ENCODE data around the gene ZNF831.

ZNF831 gene

DNA sequence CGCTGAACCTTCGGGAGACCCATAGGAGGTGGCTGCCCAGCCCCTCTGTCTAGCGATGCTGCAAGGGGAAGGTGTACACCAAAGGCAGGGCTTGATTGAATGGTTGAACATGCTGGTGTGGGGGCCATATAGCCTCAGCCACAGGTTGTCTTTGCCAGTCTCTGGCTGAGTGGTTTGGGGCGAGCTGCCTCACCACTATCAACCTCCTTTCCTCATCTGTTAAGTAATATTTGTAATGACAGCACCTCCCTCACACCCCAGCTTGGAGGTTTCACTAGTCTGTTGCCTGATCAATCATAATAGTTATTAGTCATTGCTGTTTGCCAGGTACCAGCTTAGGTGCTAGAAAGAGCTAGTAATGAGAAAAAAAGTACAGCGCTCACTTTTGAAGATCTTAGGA is 11.8 kb upstream of the ZNF831 start:
- TF ChIP-seq, protein P1, sequence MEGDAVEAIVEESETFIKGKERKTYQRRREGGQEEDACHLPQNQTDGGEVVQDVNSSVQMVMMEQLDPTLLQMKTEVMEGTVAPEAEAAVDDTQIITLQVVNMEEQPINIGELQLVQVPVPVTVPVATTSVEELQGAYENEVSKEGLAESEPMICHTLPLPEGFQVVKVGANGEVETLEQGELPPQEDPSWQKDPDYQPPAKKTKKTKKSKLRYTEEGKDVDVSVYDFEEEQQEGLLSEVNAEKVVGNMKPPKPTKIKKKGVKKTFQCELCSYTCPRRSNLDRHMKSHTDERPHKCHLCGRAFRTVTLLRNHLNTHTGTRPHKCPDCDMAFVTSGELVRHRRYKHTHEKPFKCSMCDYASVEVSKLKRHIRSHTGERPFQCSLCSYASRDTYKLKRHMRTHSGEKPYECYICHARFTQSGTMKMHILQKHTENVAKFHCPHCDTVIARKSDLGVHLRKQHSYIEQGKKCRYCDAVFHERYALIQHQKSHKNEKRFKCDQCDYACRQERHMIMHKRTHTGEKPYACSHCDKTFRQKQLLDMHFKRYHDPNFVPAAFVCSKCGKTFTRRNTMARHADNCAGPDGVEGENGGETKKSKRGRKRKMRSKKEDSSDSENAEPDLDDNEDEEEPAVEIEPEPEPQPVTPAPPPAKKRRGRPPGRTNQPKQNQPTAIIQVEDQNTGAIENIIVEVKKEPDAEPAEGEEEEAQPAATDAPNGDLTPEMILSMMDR (IDR thresholded peaks at IDR 0.05; ENCODE audit: low read depth, low read length), result no peak
- no peak for DNase-seq (ENCODE audit: extremely low read depth, low read depth)

DNA sequence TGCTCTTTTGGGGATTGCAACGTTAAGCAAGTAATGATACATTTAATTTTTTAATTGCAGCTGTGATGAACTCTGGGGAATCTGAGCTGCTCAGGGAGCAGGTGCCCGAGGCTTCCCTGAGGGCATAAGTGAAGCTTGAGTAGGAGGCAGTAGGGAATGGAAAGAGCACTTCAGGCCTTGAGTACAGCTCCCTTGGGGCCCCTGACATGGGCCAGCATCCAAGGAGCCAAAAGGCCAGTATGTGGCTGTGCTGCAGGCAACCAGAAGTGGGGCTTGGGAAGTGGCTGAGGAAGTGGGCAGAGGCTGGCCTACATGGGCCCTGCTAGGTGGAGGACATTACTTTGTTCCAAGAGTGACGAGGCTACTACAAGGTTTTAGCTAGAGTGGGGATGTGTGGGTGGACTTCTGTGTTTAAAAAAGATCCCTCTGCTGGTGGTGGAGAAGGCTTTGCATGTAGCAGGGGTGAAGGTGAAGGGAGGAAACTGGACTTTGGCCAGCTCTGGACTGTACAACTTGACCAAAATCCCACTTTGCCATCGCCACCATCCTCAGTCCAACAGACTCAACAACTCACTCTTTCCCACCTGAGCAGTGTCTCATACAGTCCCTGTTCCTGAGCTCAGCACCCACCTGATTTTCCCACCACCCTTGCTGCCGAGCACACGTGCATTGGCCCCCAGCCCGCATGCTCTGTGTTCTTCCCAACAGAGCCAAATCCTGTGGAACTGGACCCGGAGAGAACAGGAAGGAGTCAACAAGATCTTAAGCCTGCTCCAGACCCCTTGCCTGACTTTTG is 10.9 kb upstream of the ZNF831 start:
- no peak for DNase-seq (ENCODE audit: extremely low read depth, low read depth)
- TF ChIP-seq, protein P1 (IDR thresholded peaks at IDR 0.05; ENCODE audit: low read depth, low read length), result no peak

DNA sequence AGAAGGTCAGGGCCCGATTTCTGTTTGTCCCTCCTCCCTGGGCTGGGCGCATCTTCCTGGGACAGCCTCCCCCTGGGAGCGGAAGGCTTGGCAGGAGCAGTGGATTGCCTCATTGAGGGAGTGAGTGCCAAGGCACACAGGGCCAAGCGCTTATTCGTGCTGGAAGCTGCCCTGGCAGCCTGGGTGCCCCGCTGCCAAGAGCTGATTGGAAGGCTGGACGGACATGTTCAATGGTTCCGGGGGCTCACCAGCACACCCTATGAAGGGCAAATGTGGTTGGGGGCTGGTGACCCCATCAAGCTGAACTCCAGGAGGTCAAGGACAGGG is 10.3 kb upstream of the ZNF831 start:
- DNase-seq (ENCODE audit: extremely low read depth, low read depth), result no peak
- TF ChIP-seq, protein P1 (IDR thresholded peaks at IDR 0.05; ENCODE audit: low read depth, low read length), result no peak

DNA sequence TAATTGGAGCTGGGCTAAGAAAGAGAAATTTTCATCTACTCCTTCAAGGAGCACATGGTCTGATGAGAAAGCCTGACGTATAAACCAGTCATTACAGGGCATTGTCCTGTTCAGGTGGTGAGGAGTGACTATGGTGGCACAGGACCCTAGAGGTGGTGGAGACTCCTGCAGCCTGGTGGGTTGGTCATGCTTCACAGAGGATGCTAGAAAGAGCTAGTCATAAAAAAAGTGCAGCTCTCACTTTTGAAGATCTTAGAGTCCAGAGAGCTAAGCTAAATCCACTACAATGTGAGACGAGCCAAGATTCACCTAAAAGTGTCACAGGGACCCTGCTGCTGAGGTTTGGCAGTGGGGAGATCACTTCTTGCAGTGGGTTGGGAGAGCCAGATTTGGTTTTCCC is 9.8 kb upstream of the ZNF831 start:
- TF ChIP-seq, protein P1 (IDR thresholded peaks at IDR 0.05; ENCODE audit: low read depth, low read length), result no peak
- DNase-seq (ENCODE audit: extremely low read depth, low read depth), result no peak

DNA sequence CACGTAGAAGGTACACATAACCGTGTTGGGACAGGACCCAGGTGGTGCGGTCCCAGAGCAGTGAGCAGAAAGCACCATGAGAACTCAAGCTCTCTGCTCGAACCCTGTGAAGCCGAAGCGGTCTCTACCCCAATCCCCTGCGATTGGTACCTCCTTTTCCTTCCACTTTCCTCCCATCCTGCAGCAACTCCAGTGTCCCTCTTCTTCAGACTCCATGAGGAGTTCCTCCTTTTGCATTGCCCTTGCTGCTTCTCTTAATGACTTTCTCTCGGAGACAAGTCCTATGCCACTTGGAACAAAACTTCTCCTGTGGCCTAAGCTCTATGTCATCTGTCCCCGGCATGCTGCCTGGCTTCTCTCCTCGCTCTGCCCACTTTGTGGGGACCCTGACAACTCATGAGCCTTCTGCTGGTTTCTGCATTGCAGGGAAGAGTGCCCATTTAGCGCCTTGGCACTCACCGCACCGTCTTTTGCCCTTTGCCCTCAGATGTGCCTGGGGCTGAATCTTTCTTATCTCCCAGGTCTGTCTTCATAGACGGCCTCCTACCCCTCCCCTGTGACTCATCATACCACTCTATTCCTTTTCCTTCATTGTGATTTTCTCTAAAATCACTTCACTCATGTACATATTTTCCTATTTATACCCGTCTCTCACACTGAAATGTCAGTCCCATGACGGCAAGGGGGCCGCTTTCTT is 9.2 kb upstream of the ZNF831 start:
- TF ChIP-seq, protein P1 (IDR thresholded peaks at IDR 0.05; ENCODE audit: low read depth, low read length), result no peak
- DNase-seq (ENCODE audit: extremely low read depth, low read depth), result no peak

DNA sequence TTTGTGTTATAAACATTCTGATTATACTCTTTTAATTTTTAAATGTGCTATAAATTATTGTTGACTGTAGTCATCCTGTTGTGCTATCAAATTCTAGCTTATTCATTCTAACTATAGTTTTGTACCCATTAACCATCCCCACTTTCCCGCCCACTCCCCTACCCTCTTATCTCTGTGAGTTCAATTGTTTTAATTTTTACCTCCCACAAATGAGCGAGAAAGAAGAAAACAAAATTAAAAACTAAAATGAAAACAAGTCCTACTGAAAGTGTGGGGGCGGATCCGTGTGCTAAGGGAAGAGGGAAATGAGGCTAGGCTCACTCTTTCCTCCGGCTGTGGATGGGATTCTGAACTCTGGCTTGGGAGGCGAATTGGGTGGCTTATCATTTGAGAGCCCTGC is 6.6 kb upstream of the ZNF831 start:
- TF ChIP-seq, protein P1 (IDR thresholded peaks at IDR 0.05; ENCODE audit: low read depth, low read length), result no peak
- DNase-seq (ENCODE audit: extremely low read depth, low read depth), result no peak

DNA sequence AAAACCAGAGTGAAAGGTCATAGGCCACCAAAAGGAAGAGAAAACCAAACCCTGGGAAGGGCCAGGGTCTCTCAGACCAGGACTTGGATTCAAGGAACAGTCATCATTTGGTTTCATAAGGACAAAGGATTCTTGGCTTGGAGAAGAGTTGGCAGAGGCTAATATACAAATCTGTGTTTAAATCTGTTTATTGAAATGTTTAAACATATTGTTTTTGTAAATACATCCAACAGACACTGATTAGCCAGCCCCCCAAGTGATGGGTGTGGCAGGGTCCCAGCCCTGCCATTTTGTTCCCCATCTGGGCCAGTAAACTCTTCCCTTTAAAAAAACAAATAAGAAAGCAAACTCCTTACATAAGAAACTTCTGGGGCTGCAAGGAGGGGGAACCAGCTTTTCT is 6.1 kb upstream of the ZNF831 start:
- TF ChIP-seq, protein P1 (IDR thresholded peaks at IDR 0.05; ENCODE audit: low read depth, low read length), result no peak

More for the DNA sequence above, 6.1 kb upstream of the ZNF831 start:
- no peak for DNase-seq (ENCODE audit: extremely low read depth, low read depth)

All from AG09319 (cell line).